ENCODE measurements around the gene CIPC. TPM values are rescaled to one million over a fixed set of nuclear protein-coding genes. Genes with fewer than 3 reads are reported as not detected.

Gene CIPC
- total RNA-seq, 1 donor from 2014 or later: 12.4 TPM

DNA sequence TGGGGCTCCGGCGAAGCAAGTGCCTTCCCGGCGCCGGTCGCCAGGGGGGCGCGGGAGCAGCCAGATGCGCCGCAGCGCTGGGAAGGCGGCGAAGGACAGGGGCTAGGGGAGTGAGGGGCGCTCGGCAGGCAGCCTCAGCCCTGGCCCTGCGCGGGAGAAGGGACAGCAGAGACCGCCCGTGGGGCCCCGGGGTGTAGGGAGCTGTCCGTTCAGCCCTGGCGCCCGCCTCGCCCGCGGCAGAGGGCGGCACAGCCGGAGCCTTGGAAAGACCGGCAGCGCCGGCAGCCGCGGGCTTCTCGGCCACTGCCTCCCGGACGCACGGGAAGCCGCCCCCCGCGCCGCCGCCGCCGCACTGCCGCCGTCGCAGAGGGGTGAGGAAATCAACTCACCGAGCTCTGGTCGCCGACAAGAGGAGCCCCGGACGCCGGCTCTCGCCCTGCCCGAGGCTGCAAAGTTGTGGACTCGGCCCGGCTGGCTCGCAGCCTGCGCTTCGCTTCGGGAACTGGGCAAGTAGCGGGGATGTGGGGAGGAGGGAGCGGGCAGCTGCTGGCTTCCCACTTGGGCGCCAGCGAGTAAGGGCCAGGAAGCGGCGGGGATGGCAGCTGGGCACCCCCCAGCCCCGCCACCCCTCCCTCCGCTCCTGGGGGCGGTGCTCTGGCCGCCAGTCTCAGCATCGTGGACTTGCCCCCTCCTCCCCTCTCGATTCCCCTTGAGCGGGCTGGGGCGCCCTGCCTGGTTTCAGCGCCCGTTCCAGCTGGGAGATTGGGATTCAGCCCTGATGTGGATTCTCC lies 43.4 kb downstream of the CIPC start, which contains the start of gene ZDHHC22:
TSS of gene ZDHHC22 (minus strand) at position 578 of the 791 bp plus-strand sequence. CDS start 2,053 bp downstream, outside the sequence.
- no peaks in the 10 kb centered on the region for H3K9me3 Mint-ChIP-seq (ENCODE audit: unreplicated experiment)
- H3K4me3 Mint-ChIP-seq (ENCODE audit: unreplicated experiment): peak within 1 kb of the TSS; percentile 62
- TF ChIP-seq, protein P1, sequence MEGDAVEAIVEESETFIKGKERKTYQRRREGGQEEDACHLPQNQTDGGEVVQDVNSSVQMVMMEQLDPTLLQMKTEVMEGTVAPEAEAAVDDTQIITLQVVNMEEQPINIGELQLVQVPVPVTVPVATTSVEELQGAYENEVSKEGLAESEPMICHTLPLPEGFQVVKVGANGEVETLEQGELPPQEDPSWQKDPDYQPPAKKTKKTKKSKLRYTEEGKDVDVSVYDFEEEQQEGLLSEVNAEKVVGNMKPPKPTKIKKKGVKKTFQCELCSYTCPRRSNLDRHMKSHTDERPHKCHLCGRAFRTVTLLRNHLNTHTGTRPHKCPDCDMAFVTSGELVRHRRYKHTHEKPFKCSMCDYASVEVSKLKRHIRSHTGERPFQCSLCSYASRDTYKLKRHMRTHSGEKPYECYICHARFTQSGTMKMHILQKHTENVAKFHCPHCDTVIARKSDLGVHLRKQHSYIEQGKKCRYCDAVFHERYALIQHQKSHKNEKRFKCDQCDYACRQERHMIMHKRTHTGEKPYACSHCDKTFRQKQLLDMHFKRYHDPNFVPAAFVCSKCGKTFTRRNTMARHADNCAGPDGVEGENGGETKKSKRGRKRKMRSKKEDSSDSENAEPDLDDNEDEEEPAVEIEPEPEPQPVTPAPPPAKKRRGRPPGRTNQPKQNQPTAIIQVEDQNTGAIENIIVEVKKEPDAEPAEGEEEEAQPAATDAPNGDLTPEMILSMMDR (IDR thresholded peaks at IDR 0.05): peak; percentile 59
- peaks cover 18% of the 10 kb centered on the region for H3K4me1 Mint-ChIP-seq (ENCODE audit: unreplicated experiment)
- no peaks in the 10 kb centered on the region for H3K36me3 Mint-ChIP-seq (ENCODE audit: unreplicated experiment)
- no peak for DNase-seq (ENCODE audit: extremely low spot score, unreplicated experiment)
- H3K27ac Mint-ChIP-seq (ENCODE audit: unreplicated experiment): no peak within 1 kb of the TSS
- peaks cover 73% of the 10 kb centered on the region for H3K27me3 Mint-ChIP-seq (ENCODE audit: unreplicated experiment)

DNA sequence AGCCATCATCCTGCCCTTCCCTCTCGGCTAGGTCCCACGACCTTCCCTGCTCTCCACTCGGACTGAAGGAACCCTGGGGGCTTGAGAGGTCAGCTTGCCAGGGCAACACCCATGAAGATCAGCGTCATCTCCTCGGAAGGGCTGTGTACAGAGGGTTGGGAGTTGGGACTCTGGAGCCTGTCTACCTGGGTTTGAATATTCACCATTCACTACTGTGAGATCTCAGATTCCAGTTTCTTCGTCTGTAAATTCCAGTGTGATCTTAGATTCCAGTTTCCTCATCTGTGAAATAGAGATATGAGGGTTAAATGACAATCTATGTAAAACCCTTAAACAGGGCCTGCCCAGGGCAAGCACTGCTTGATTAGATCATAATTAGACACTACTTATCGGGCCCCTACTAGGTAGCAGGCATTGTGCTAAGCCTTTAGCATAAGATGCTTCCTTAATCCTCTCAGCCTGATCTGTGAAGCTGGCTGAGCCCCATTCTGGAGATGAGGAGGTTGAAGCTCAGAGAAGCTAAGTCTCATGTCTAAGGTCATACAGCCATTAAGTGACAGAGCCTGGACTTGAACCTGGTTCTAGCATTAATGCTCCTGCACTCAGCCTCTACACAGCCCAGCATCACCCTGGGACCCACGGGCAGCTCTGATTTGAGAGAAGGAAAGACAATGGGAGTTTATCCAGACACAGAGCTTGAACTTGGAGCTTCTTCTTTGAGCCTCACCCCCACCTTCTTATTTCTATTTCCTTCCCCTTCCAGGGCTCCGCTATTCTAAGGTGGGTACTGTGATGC lies 44.1 kb downstream of the CIPC start:
- no peaks in the 10 kb centered on the region for H3K36me3 Mint-ChIP-seq (ENCODE audit: unreplicated experiment)
- peaks cover 77% of the 10 kb centered on the region for H3K27me3 Mint-ChIP-seq (ENCODE audit: unreplicated experiment)
- DNase-seq (ENCODE audit: extremely low spot score, unreplicated experiment): no peak
- H3K27ac Mint-ChIP-seq (ENCODE audit: unreplicated experiment): no peak overlapping the region
- H3K9me3 Mint-ChIP-seq (ENCODE audit: unreplicated experiment): no peaks in the 10 kb centered on the region
- TF ChIP-seq, protein P1 (IDR thresholded peaks at IDR 0.05): no peak
- peaks cover 18% of the 10 kb centered on the region for H3K4me1 Mint-ChIP-seq (ENCODE audit: unreplicated experiment)
- peak overlapping the region; percentile 59 for H3K4me3 Mint-ChIP-seq (ENCODE audit: unreplicated experiment)

DNA sequence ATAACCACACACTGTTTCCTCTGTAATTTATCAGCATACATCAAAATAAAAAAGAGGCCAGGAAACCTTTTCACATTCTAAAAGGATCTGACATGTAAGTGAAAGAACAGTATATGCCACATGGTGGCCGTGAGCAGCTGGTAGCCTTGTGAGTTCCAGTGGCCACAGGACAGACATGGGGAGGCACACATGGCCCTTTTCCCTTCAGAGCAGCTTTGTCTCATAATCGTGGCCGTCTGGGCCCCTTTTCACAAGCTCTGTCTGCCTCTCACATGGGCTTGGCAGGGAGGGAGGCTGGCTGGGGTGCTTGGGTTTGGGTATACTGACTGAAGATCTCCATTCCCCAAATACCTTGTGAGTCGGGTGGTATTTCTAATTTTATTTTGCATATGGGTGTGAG lies 45.0 kb downstream of the CIPC start:
- no peak overlapping the region for H3K4me3 Mint-ChIP-seq (ENCODE audit: unreplicated experiment)
- peaks cover 79% of the 10 kb centered on the region for H3K27me3 Mint-ChIP-seq (ENCODE audit: unreplicated experiment)
- no peak overlapping the region for H3K27ac Mint-ChIP-seq (ENCODE audit: unreplicated experiment)
- TF ChIP-seq, protein P1 (IDR thresholded peaks at IDR 0.05): no peak
- peaks cover 18% of the 10 kb centered on the region for H3K4me1 Mint-ChIP-seq (ENCODE audit: unreplicated experiment)
- no peaks in the 10 kb centered on the region for H3K9me3 Mint-ChIP-seq (ENCODE audit: unreplicated experiment)
- DNase-seq (ENCODE audit: extremely low spot score, unreplicated experiment): no peak
- H3K36me3 Mint-ChIP-seq (ENCODE audit: unreplicated experiment): no peaks in the 10 kb centered on the region

DNA sequence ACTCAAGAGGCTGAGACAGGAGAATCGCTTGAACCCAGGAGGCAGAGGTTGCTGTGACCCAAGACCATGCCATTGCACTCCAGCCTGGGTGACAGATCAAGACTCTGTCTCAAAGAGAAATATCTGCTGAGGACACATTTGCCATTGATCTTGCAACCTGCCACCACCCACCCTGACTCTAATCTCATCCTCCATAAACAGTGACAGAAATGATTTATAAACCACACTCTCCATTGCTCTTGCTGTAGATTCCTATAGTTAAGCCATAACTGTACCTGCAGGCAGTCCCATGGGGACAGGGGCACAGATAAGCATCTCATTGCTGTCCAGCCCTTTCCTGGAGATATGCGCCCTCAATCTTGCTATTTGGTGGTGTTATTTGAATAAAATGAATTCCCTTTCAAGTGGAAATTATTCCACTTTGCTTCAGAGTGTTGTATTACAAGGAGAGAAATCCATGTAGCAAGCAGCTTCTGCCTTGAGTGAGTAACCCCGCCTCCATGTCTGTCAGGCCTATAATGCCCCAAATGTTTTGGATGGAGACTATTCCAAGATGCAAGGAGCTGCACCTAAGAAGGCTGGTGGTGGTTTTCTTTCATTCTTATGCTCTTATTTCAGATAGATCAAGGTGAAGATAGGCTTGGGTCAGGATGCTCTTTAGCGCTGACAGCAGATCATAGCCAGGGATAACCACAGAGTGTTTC lies 46.5 kb downstream of the CIPC start:
- no peaks in the 10 kb centered on the region for H3K9me3 Mint-ChIP-seq (ENCODE audit: unreplicated experiment)
- H3K4me3 Mint-ChIP-seq (ENCODE audit: unreplicated experiment): no peak overlapping the region
- TF ChIP-seq, protein P1 (IDR thresholded peaks at IDR 0.05): no peak
- peaks cover 13% of the 10 kb centered on the region for H3K4me1 Mint-ChIP-seq (ENCODE audit: unreplicated experiment)
- H3K27ac Mint-ChIP-seq (ENCODE audit: unreplicated experiment): no peak overlapping the region
- H3K36me3 Mint-ChIP-seq (ENCODE audit: unreplicated experiment): no peaks in the 10 kb centered on the region
- peaks cover 71% of the 10 kb centered on the region for H3K27me3 Mint-ChIP-seq (ENCODE audit: unreplicated experiment)
- DNase-seq (ENCODE audit: extremely low spot score, unreplicated experiment): no peak

Measured in osteocyte (in vitro differentiated cells).